GM19328 (cell line): ENCODE results near the gene FDPS.

Experiments
- ATAC-seq: cut with Tn5 transposase; IDR thresholded peaks from one replicate; pipeline ENCODE4 v1.9.1; 2021; ENCODE audit warnings: mild to moderate bottlenecking, moderate library complexity; ENCODE audit not compliant: unreplicated experiment

Gene FDPS

DNA sequence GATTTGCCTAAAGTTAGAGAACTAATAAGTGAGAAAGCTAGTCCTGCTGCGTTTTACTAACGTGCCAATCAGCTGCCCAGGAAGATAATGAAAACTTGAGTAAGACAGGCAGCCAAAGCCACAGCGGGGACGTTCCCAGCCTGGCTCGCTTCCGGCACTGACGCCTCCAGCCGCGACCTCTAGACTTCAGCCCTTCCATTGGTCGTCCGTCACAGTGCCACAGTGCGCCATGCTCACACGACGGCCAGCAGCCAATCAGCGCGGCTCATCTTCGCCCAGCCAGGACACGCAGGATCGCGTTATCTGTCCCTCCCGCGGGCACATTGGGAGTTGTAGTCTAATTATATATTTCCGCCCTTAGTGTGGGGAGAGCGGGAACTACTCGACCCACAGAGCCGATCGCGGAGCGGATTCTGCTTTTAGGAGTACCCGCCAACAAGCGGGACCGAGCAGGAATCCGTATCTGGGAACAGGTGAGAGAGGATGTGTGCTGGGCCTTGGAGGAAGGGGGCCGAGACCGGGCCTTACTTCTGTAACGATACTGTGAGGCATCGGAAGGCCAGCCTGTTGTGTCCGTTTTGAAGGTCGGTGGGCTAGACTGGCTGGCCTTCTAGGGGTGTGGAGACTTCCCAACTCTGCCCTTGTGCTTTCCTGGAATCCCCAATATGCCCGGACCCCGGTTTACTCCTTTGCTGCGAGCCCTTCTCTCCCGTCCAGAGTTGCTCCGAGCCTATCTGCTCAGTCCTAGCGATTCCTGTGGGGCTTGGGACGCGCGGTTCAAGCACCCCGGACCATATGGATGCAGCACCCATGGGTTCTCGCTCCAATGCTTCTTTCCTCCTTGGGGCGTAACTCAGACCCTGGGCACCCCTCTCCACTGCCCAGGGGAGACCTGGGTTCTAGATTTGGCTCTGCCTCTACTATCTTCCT is at the start of gene FDPS:
Gene FDPS (plus strand): TSS at position 374 of the 930 bp plus-strand sequence. CDS start 924 bp downstream, outside the sequence.
- peak; percentile 95 for ATAC-seq

DNA sequence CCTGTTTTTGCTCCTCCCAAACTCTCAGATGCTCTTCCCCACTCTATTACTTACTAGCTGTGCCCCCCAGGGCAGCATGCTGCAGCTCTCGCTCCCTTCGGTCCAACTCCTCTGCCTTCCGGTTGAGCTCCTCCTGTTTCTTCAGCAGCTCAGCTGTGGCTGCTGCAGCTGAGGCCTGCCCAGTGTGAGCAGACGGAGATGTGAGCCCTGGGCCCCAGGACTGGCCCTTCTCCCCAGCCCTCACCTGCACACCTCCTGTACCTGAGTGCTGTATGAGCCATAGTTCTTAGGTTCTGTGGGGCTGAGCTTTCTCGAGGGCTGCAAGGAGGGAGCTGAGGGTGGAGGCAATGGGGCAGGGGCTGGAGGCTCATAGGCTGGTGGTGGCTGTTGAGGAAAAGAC is 48.4 kb upstream of the FDPS start:
- no peak for ATAC-seq

DNA sequence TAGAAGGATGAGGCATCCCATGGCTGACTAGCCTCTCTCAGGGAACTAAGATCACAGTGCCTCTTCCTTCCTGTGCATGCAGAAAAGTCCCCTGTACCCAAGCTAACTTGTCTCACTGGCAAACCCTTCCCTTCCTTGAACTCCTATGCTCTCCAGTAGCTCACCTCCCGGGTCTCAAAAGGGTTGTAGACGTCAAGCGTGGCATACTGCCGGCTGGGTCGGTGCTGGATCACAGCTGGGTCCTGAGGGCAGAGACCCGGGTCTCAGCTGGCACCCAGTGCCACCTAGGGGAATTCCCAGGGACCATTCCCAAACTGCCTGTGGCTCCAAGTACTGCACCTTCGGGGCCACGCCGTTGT is 47.2 kb upstream of the FDPS start:
- ATAC-seq: no peak

DNA sequence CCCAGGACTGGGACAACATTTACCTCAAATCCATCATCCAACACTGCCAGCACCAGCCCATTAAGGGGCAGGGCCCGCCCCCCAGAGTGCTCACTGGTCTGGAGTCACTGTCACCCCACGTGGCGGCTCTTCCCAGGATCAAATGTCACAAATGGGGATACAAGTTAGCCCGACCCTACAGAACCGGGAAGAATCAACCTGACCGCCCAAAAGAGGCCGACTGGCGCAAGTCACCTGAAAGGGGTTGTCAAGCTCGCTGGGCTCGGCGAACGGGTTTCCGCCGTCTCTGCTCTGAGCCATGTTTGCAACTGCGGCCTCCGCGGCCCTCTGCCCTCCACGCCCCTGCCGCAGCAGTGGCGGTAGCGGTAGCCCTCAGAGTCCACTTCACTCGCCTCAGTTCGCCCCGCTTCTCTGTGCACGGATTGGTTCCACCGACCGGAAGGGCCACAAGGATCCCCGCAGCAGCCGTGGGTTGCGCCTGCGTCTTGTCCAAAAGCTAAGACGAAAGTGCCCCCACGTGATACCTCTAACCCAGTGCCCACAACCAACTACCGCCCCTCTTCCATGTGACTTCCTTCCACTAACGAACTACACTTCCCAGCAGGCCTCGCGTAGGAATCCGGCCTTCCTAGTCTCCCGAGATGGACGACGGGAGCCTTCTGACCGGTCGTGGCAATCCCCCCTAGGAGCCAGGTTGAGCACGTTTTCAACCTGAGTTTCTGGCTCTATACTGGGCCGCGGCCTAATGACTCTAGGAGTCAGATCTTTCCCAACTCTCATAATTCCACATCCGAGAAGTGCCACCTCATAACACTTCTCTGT is 46.6 kb upstream of the FDPS start, which contains the start of gene SCAMP3:
Gene SCAMP3 (minus strand): TSS at position 509 of the 822 bp plus-strand sequence. CDS start 209 bp downstream, at position 300.
- ATAC-seq: peak; percentile 90

DNA sequence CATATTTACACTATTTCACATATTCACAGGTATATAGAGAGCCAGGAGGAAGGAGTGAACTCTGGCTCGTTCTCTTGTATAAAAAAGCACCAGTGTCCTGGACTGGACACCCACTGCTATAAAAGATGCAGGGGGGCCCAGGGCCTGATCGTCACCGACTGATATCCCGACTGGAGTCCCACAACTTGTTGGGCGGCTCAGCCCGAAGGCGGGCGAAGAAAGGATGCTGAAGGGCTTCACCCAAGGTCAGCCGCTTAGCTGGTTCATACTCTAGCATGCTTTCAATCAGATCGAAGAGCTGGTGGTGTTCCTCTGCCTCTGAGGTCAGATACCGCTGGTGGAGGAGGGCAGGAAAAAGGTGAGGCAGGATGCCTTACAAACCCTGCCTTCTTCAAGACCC is 45.6 kb upstream of the FDPS start:
- ATAC-seq: no peak

DNA sequence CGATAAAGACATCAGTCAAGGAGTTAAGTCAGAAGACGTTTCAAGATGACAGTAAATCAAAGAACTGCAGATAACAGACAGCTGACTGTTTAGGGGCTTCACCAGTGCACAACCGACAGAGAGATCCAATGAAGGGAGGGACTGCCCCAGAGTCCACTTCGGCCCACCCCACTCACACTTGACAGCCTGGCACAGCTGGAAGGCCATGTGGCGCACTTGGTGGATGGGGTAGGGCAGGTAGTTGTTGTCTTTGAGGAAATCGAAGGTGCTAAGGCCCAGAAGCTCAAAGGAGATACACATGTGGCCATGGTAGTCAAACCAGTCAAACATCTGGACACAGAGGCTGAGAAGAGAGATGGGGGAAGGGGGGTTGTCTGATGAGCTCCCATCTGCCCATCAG is 42.1 kb upstream of the FDPS start:
- ATAC-seq: no peak

DNA sequence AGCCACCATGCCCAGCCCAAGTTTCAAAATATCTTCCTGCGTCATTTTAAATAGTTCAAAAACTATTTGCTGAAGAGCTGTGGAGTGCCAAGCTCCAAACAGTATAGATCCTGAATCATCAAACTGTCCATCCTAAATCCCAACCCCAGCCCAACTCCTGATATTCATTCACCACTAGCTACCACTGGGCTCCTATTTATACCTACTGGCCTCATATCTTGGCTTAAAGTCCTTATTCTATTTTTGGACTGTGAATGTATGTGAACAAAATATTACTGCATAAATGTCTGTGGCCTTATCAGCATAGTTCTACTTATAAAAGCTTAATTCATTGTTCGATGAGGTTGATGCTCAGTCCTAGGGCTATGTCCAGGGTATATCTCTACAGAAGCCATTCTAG is 41.3 kb upstream of the FDPS start:
- ATAC-seq: no peak

DNA sequence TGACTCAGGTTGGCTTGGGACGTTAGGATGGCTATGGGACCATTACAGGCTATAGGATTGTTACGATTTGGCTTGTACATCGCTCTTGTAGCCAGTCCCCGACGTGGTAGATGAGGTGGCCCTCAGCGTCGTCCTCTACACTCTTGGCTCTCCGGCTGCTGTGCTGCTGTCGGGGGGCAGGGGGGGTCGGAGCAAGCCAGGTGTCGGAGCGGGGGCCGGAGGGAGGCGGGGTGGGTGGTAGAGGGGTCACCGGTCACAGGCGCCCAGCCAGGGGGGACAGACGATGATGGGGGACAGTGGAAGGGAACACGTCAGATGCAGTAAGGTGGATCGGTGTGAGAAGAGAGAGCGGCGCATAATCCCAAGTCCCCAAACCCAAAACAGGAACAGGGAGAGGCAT is 40.0 kb upstream of the FDPS start:
- no peak for ATAC-seq

DNA sequence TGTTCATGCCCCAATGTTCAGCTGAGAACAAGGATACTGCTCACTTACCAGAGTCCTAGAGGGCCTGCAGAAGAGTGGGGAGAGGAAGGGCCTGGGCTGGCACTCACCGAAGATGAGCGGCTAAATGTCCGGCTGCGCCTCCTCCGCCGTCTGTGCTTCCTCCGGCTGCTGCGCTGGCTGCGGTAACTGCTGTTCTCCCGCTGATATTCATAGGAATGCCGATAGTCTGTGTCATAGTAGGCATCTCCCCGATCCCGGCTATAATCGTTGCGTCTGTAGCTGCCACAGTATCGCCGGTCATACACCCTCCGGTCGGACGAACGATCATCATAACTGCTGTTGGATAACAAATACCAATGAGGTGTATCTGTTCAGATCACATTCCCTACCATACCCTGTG is 39.3 kb upstream of the FDPS start:
- ATAC-seq: no peak

DNA sequence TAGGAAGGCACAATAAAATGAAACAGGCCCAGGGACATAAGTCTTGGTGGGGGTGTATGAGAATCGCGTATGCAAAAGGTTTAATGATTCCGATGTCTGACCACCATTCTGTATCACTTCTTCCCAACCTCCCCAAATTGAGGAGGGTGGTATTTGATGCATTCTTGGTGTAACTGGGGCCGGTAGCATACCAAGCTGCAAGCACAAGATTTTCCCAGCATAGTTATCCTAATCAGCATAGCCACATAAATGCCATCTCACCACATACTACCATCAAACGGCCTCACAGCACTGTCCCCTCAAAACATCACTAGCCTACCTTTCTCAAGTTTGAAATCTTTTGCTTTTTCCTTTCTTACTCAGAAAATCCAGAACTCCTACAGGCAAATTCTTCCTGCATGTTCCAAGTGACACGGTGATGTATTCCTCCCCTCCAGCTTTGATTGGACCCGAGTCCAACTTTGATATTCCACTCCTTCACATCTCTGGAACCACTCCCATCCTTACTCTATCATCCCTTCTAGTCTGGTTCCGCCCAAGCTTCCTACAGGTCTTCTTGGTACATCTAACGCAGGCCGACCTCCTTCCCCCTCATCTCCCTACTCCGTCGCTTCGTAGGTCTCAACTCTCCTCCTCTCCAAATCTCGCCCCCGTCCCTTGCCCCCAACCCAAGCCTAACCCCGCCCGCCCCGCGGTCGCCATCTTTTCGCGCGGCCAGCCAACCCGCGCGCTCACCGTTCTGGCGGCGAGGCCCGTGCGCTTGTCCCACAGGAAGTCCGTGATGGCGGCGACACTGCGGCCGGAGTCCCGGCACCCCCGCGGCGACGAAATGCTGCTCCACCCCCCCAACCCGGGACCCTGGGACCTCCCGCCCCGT is 36.0 kb upstream of the FDPS start:
- peak; percentile 25 for ATAC-seq

DNA sequence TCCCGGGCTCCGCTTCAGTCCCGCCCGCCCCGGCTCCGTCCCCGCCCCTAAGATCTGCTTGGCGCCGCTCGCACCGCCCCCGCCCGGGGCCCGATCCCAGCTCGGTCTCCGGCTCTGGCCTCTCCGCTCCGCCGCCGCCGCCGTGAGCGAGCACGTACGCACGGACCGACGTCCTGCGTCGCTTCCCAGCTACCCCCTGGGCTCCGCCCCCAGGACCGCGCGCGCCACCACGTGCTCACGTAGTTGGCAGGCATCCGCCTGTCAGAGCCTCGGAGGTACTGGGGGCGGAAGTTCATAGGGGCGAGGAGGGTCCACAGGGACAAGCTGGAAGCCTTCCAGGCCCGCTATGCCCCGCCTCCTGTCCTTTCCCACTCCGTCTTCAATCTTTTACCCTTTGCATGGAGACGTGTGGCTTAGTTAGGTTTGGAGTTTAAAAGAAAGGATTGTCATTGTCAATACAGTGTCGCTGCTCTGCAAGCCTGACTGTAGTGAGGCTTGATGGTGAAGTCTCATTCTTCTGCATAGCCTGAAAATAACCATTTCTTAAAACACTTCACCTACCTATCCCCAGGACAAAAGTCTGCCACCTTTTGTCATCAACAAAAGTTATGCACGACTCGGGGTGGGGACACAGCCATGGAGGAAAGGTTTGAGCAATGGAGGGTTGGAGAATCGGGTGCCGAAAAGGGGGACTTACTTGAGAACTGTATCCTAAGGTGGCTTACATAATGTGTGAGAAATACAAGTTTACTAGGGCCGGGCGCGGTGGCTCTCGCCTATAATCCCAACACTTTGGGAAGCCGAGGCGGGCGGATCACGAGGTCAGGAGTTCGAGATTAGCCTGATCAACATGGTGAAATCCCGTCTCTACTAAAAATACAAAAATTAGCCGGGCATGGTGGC is 35.1 kb upstream of the FDPS start, which contains the start of gene CLK2:
Gene CLK2 (minus strand): TSS at position 162 of the 903 bp plus-strand sequence. CDS start 2,527 bp downstream, outside the sequence.
- ATAC-seq: peak; percentile 66

DNA sequence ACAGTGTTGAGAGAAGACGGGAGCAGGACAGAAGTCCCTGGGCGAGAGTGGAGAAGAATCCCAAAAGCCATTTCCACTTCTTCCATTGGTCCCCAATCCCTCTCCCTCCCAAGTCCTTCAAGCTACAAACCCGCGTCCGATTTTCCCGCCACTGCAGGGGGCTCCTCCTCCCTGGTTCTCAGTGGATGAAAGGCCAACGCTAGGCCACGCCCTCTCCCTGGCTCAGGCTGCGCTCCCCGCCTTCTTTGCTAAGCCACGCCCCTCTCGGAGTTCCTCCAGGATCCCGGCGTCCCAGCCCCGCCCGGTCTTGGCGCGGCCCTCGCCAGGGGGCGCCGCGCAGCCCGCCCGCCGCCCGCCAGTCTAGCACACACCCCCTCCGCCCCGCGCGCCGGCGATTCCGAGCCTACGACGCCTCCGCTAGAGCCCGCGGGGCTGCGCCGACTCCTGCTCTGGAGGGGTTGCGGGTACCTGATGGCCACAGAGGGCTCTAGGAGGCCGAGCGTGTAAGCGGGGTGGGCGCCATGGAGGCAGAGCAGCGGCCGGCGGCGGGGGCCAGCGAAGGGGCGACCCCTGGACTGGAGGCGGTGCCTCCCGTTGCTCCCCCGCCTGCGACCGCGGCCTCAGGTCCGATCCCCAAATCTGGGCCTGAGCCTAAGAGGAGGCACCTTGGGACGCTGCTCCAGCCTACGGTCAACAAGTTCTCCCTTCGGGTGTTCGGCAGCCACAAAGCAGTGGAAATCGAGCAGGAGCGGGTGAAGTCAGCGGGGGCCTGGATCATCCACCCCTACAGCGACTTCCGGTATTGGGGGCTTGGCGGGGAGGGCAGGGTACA is 31.4 kb upstream of the FDPS start, which contains the start of gene HCN3:
Gene HCN3 (plus strand): TSS at position 394 of the 832 bp plus-strand sequence. CDS start 128 bp downstream, at position 522.
- ATAC-seq: peak; percentile 60

DNA sequence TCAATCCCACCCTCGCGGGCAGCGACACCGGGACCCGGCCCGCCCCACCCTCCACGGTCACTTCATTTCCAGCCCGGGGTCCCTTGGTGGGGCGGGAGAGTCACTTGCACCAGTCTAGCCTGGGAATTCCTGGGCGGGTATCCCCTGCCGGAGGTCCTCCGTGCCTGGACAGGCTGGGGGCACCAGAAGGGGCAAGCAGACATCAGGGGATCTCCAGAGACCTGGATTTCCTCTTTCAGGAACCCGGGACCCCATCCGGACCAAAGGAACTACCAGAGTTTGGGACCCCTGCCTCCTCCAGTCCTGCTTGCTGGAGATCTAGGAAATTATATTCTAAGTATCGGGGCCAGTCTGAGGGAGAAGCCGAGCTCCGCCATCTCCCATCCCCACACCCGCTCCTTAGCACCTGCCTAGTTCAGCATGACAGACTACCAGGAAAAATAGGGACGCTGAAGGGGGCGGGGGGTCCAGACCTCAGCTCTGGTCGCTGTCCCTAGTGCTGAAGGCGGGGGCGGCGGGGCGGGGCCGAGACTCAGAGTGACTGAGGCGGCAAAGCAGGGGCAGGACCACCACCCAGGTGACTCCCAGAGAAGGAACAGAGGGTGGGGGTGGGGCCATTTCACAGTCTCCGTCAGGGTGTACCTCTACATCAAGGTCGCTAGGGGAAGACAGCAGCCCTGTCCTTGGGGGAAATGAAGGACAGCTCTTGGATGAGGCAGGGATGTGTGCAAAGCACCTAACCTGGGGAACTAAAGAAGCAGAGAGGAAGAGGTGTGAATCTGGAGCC is 30.6 kb upstream of the FDPS start:
- no peak for ATAC-seq

DNA sequence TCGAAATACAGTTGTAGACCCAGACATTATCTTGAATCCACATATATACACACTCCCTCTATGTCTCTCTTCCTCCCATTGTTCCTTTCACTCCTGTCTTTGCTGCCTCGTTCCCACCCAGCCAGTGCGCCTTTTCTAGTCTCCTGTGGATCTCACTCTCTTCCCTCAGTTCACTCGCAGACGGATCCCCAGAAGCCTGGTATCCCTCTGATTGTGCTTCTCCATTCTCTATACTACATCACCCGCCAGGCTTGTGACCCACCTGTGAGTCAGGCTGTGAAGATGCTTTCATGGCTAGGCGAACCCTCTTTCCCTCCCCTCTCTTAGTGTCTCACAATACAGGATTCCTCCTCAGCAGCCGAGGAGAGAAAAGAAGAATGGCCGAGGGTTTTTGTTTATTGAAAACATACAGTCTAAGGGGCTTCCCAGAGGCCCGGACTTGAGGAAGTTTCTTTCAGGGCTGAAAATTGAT is 29.9 kb upstream of the FDPS start:
- no peak for ATAC-seq

DNA sequence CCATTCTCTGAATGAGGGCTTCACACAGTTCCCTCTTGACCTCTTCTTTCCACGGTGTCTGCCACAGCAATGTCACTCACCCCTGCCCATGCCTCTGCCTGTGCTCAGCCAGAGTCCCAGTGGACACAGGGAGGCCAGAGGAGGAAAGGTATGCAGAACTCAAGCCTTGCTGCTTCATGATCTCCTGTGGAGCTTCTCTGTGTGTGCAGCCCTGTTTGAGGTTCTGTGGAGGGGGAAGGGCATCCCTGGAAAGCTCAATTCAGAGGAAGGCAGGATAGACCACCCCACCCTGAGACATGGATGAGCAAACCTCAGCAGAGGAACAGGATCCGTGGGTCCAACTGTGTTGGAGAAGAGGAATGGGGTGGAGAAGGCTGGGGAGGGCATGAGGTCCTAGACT is 29.4 kb upstream of the FDPS start:
- ATAC-seq: no peak

DNA sequence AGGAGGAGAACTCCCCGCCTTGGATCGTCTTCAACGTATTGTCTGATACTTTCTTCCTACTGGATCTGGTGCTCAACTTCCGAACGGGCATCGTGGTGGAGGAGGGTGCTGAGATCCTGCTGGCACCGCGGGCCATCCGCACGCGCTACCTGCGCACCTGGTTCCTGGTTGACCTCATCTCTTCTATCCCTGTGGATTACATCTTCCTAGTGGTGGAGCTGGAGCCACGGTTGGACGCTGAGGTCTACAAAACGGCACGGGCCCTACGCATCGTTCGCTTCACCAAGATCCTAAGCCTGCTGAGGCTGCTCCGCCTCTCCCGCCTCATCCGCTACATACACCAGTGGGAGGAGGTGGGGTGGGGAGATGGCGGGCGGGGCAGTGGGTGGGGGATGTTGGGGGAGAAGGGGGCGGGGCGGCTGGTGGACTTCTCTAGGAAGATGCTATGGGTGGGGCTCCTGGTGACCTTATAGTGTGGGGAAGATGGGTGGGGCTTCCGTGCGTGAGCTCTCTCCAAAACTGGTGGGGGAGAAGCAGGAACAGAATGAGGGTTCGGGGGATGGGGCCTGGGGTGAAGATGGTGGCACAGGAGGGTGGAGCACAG is 26.1 kb upstream of the FDPS start:
- no peak for ATAC-seq

DNA sequence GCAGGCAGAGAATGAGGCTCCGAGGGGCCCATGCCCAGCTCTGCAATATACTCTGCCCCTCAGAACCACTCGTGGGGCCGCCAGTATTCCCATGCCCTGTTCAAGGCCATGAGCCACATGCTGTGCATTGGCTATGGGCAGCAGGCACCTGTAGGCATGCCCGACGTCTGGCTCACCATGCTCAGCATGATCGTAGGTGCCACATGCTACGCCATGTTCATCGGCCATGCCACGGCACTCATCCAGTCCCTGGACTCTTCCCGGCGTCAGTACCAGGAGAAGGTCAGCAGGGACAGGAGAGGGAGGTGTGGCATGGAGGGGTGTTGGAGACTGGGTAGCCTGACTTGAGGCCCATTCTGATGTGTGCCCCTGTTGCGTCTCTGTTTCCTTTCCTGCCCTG is 24.2 kb upstream of the FDPS start:
- no peak for ATAC-seq
